Hepatocyte (in vitro differentiated cells): ENCODE results near the gene SCART1. TPM values are rescaled to one million over a fixed set of nuclear protein-coding genes. Genes with fewer than 3 reads are reported as not detected.
A peak's percentile ranks its signal among the peaks of the same experiment; 100 is the strongest.

Experiments
- DNase-seq: peaks from one replicate; pipeline ENCODE4 v3.0.0-alpha.2; 2016; ENCODE audit warnings: low spot score
- H2AFZ ChIP-seq: fragments of 200-600 bp; sonication (generic); 2 replicates; pipeline ENCODE4 v1.6.0; 2016; ENCODE audit warnings: antibody characterized with exemption, mild to moderate bottlenecking
- H3K27ac ChIP-seq: fragments of 200-600 bp; sonication (generic); 2 replicates; pipeline ENCODE4 v1.5.1; 2016; ENCODE audit warnings: mild to moderate bottlenecking
- H3K27me3 ChIP-seq: fragments of 200-600 bp; sonication (generic); 2 replicates; pipeline ENCODE4 v1.6.1; 2016
- H3K36me3 ChIP-seq: fragments of 200-600 bp; sonication (generic); replicated peaks from 2 replicates; pipeline ENCODE4 v1.5.1; 2016; ENCODE audit warnings: low read depth; ENCODE audit not compliant: insufficient read depth
- H3K4me1 ChIP-seq: fragments of 200-600 bp; sonication (generic); 2 replicates; pipeline ENCODE4 v1.5.1; 2016; ENCODE audit warnings: mild to moderate bottlenecking, moderate library complexity; ENCODE audit not compliant: insufficient read depth
- H3K4me2 ChIP-seq: fragments of 200-600 bp; sonication (generic); 2 replicates; pipeline ENCODE4 v1.6.0; 2016
- H3K4me3 ChIP-seq: fragments of 200-600 bp; sonication (generic); 2 replicates; pipeline ENCODE4 v1.5.1; 2016; ENCODE audit warnings: mild to moderate bottlenecking
- H3K79me2 ChIP-seq: fragments of 200-600 bp; sonication (generic); 2 replicates; pipeline ENCODE4 v1.6.0; 2017; ENCODE audit warnings: mild to moderate bottlenecking
- H3K9me2 ChIP-seq: fragments of 200-600 bp; sonication (generic); replicated peaks from 2 replicates; pipeline ENCODE4 v1.6.0; 2017; ENCODE audit warnings: mild to moderate bottlenecking; ENCODE audit not compliant: insufficient read depth
- H3K9me3 ChIP-seq: fragments of 200-600 bp; sonication (generic); 2 replicates; pipeline ENCODE4 v1.5.1; 2016; ENCODE audit warnings: low read depth, mild to moderate bottlenecking
- H4K20me1 ChIP-seq: fragments of 200-600 bp; sonication (generic); 2 replicates; pipeline ENCODE4 v1.6.0; 2016; ENCODE audit warnings: mild to moderate bottlenecking; ENCODE audit not compliant: insufficient read depth, poor library complexity, severe bottlenecking
- EZH2 ChIP-seq: fragments of 200-600 bp; sonication (generic); IDR thresholded peaks from 2 replicates; pipeline ENCODE4 v1.6.1; 2016; ENCODE audit warnings: antibody characterized with exemption, mild to moderate bottlenecking, borderline replicate concordance
- EZH2phosphoT487 ChIP-seq: fragments of 200-600 bp; sonication (generic); IDR thresholded peaks from one replicate; pipeline ENCODE4 v1.6.1; 2018; ENCODE audit warnings: antibody characterized with exemption, mild to moderate bottlenecking, low read depth, moderate library complexity; ENCODE audit not compliant: unreplicated experiment, severe bottlenecking
- WGBS: methylation state at CpG from one replicate; pipeline ENCODE4 v1.1.6; 2016; ENCODE audit warnings: low lambda C conversion rate; ENCODE audit errors: missing lambda C conversion rate; 5-methylcytosine and 5-hydroxymethylcytosine counted together
- polyA plus RNA-seq: library from polyadenylated mRNA; unstranded; fragments of >200 nt; fragmentation: Nextera tagmentation; extraction: Ambion mirVana; gene quantifications from 2 replicates; pipeline ENCODE4 v1.2.1, GENCODE V29; 2016
- total RNA-seq: library from RNA; depleted of rRNA; stranded (reverse); fragments of >200 nt; gene quantifications from 2 replicates; pipeline ENCODE4 v1.2.3, GENCODE V29; 2014
- TF ChIP-seq, protein P1 (sequence below): fragments of 200-600 bp; sonication (generic); IDR thresholded peaks from 2 replicates; pipeline ENCODE4 v1.5.1; 2016; ENCODE audit warnings: antibody characterized with exemption, mild to moderate bottlenecking; ENCODE audit not compliant: poor library complexity

SCART1 gene
- total and polyA plus RNA-seq, 2 experiments from 2014 or later, result 0.63 to 1.00 TPM

GRCh38 chr10:133441780-133442179 lies 12.0 kb upstream of the SCART1 start:
- Histone ChIP-seq H3K4me1 (no peaks in the 10 kb centered on the region), H3K9me2 (no peaks in the 10 kb centered on the region), H2AFZ (no peak overlapping the region), H3K4me2 (no peak overlapping the region), H3K36me3 (no peaks in the 10 kb centered on the region), H4K20me1 (no peaks in the 10 kb centered on the region), H3K79me2 (no peaks in the 10 kb centered on the region), H3K27ac (no peak overlapping the region), H3K9me3 (no peaks in the 10 kb centered on the region), H3K27me3 (no peaks in the 10 kb centered on the region), H3K4me3 (no peak overlapping the region)
- DNase-seq, result peak; percentile 3
- TF ChIP-seq EZH2 (no peak), EZH2phosphoT487 (no peak)
- TF ChIP-seq, protein P1, sequence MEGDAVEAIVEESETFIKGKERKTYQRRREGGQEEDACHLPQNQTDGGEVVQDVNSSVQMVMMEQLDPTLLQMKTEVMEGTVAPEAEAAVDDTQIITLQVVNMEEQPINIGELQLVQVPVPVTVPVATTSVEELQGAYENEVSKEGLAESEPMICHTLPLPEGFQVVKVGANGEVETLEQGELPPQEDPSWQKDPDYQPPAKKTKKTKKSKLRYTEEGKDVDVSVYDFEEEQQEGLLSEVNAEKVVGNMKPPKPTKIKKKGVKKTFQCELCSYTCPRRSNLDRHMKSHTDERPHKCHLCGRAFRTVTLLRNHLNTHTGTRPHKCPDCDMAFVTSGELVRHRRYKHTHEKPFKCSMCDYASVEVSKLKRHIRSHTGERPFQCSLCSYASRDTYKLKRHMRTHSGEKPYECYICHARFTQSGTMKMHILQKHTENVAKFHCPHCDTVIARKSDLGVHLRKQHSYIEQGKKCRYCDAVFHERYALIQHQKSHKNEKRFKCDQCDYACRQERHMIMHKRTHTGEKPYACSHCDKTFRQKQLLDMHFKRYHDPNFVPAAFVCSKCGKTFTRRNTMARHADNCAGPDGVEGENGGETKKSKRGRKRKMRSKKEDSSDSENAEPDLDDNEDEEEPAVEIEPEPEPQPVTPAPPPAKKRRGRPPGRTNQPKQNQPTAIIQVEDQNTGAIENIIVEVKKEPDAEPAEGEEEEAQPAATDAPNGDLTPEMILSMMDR, result no peak
- 84% methylated on average over 12 of the region's 12 CpGs for WGBS

- Histone ChIP-seq H3K9me3 (no peaks in the 10 kb centered on the region), H3K4me1 (no peaks in the 10 kb centered on the region), H3K4me2 (no peak overlapping the region), H3K27ac (no peak overlapping the region), H3K9me2 (no peaks in the 10 kb centered on the region), H3K27me3 (no peaks in the 10 kb centered on the region), H4K20me1 (no peaks in the 10 kb centered on the region), H3K79me2 (no peaks in the 10 kb centered on the region), H2AFZ (no peak overlapping the region), H3K4me3 (no peak overlapping the region), H3K36me3 (no peaks in the 10 kb centered on the region)
- DNase-seq, result peak; percentile 3
- WGBS, result 85% methylated on average over 23 of the region's 23 CpGs
- TF ChIP-seq EZH2 (no peak), EZH2phosphoT487 (no peak)
- TF ChIP-seq, protein P1, result no peak
Measured at GRCh38 chr10:133442191-133442966, 11.4 kb upstream of the SCART1 start.

GRCh38 chr10:133442967-133443924 lies 10.5 kb upstream of the SCART1 start:
- Histone ChIP-seq H3K4me1 (no peaks in the 10 kb centered on the region), H3K9me2 (no peaks in the 10 kb centered on the region), H3K4me3 (no peak overlapping the region), H3K79me2 (no peaks in the 10 kb centered on the region), H3K4me2 (no peak overlapping the region), H3K27me3 (no peaks in the 10 kb centered on the region), H3K27ac (no peak overlapping the region), H3K36me3 (no peaks in the 10 kb centered on the region), H4K20me1 (no peaks in the 10 kb centered on the region), H3K9me3 (peaks cover 8% of the 10 kb centered on the region), H2AFZ (no peak overlapping the region)
- no peak for DNase-seq
- TF ChIP-seq, protein P1, result no peak
- TF ChIP-seq EZH2 (no peak), EZH2phosphoT487 (no peak)
- WGBS, result 85% methylated on average over 16 of the region's 16 CpGs
